ENCODE measurements around the gene LIG1. TPM values are rescaled to one million over a fixed set of nuclear protein-coding genes. Genes with fewer than 3 reads are reported as not detected.

LIG1 gene
- total RNA-seq, 1 experiment from 2014 or later: 115 TPM

DNA sequence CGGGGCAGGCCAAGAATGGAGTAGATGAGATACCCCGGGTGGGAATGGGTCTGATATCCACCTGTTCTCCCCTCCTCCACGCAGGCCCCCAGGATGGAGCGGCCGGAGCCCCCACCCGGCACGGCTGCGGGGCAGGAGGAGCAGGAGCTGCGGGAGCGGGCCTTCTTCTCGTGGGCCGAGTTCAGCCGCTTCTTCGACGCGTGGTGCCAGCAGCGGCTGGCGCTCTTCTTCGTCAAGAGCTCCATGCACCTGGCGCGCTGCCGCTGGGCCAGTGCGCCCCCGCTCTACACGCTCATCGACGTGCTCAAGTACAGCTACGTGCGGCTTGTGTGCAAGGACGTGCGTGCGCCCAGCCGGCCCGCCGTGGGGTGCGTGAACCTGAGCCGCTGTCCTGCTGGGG is 1.6 kb upstream of the LIG1 start:
- peaks cover 26 to 44% (median 39%) of the 10 kb centered on the region in 3 experiments; a peak in 6 of 7 replicates for H3K36me3 Mint-ChIP-seq (ENCODE audit: insufficient read depth in 1 of 3, low read depth in 3 of 3)
- no peak overlapping the region for H2BK20ac ChIP-seq (ENCODE audit: low read depth, low read length, poor library complexity, severe bottlenecking)

More for the DNA sequence above, 1.6 kb upstream of the LIG1 start:
- Histone ChIP-seq H3K23me2 (ENCODE audit: insufficient read length, low read depth, low read length, poor library complexity, severe bottlenecking) (peaks cover 7% of the 10 kb centered on the region), H3K4ac (ENCODE audit: low read depth, low read length) (no peak overlapping the region), H3K27ac (ENCODE audit: insufficient read length, low read depth, low read length) (no peak overlapping the region), H3K18ac (ENCODE audit: insufficient read length, low read depth, low read length) (no peak overlapping the region), H4K8ac (replicated peaks; ENCODE audit: insufficient read length, low read depth, low read length) (no peak overlapping the region), H2BK5ac (ENCODE audit: insufficient read length, low read length) (no peak overlapping the region), H3K14ac (ENCODE audit: insufficient read depth, low read length) (no peak overlapping the region; the same call in 1 of the 2 replicates), H4K5ac (ENCODE audit: insufficient read length, low read depth, low read length) (no peak overlapping the region), H3K79me2 (ENCODE audit: insufficient read depth, low read length) (peaks cover 15% of the 10 kb centered on the region; the same call in 1 of the 2 replicates), H3K79me1 (ENCODE audit: insufficient read depth, low read depth, low read length, poor library complexity, severe bottlenecking) (peaks cover 4% of the 10 kb centered on the region), H4K91ac (ENCODE audit: insufficient read length, low read depth, low read length) (no peak overlapping the region), H3K4me2 (ENCODE audit: insufficient read depth, insufficient read length, low read length) (peak overlapping the region; percentile 93), H4K20me1 (ENCODE audit: control insufficient read depth, insufficient read depth, insufficient read length) (no peaks in the 10 kb centered on the region), H2AK5ac (ENCODE audit: insufficient read length, low read length) (no peak overlapping the region), H3K9ac (ENCODE audit: extremely low read depth, insufficient read length, low read length) (no peak overlapping the region), H2BK12ac (ENCODE audit: insufficient read length, low read depth, low read length) (no peak overlapping the region), H3K27me3 (ENCODE audit: insufficient read depth, low read length) (no peaks in the 10 kb centered on the region), H2BK120ac (ENCODE audit: low read depth, low read length, poor library complexity, severe bottlenecking) (no peak overlapping the region), H3K4me1 (ENCODE audit: insufficient read depth, low read length) (no peaks in the 10 kb centered on the region; the same call in 1 of the 2 replicates), H2AFZ (ENCODE audit: low read length) (no peak overlapping the region), H3K56ac (ENCODE audit: insufficient read length, low read depth, low read length) (no peak overlapping the region), H2BK15ac (ENCODE audit: low read depth, low read length) (no peak overlapping the region), H3K9me3 (ENCODE audit: control insufficient read depth, low read depth, low read length) (no peaks in the 10 kb centered on the region), H3K23ac (ENCODE audit: insufficient read length, low read depth, low read length) (no peak overlapping the region), H3T11ph (ENCODE audit: low read length) (no peak overlapping the region)
- no CpG with 5 or more reads among the region's 37 CpGs for WGBS (ENCODE audit: extremely low coverage, insufficient read length, low lambda C conversion rate)
- Mint-ChIP-seq H3K27ac (no peak overlapping the region), H3K4me1 (peaks cover 13 to 17% of the 10 kb centered on the region in 2 experiments), H3K27me3 (ENCODE audit: low read depth) (no peaks in the 10 kb centered on the region; the same call in 1 of the 2 replicates), H3K9me3 (no peaks in the 10 kb centered on the region), H3K4me3 (peak overlapping the region; percentile 96 to 98)
- TF ChIP-seq, protein P1, sequence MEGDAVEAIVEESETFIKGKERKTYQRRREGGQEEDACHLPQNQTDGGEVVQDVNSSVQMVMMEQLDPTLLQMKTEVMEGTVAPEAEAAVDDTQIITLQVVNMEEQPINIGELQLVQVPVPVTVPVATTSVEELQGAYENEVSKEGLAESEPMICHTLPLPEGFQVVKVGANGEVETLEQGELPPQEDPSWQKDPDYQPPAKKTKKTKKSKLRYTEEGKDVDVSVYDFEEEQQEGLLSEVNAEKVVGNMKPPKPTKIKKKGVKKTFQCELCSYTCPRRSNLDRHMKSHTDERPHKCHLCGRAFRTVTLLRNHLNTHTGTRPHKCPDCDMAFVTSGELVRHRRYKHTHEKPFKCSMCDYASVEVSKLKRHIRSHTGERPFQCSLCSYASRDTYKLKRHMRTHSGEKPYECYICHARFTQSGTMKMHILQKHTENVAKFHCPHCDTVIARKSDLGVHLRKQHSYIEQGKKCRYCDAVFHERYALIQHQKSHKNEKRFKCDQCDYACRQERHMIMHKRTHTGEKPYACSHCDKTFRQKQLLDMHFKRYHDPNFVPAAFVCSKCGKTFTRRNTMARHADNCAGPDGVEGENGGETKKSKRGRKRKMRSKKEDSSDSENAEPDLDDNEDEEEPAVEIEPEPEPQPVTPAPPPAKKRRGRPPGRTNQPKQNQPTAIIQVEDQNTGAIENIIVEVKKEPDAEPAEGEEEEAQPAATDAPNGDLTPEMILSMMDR (conservative IDR thresholded peaks at IDR 0.05): no peak
- no peak for DNase-seq

All from H9 (cell line).